Hepatocyte (in vitro differentiated cells): ENCODE measurements around the gene MAPK14.

Source experiments
- EZH2 ChIP-seq: fragments of 200-600 bp; sonication (generic); IDR thresholded peaks from 2 replicates; pipeline ENCODE4 v1.6.1; 2016; ENCODE audit warnings: antibody characterized with exemption, mild to moderate bottlenecking, borderline replicate concordance
- TF ChIP-seq, protein P1 (sequence below): fragments of 200-600 bp; sonication (generic); IDR thresholded peaks from 2 replicates; pipeline ENCODE4 v1.5.1; 2016; ENCODE audit warnings: antibody characterized with exemption, mild to moderate bottlenecking; ENCODE audit not compliant: poor library complexity

DNA sequence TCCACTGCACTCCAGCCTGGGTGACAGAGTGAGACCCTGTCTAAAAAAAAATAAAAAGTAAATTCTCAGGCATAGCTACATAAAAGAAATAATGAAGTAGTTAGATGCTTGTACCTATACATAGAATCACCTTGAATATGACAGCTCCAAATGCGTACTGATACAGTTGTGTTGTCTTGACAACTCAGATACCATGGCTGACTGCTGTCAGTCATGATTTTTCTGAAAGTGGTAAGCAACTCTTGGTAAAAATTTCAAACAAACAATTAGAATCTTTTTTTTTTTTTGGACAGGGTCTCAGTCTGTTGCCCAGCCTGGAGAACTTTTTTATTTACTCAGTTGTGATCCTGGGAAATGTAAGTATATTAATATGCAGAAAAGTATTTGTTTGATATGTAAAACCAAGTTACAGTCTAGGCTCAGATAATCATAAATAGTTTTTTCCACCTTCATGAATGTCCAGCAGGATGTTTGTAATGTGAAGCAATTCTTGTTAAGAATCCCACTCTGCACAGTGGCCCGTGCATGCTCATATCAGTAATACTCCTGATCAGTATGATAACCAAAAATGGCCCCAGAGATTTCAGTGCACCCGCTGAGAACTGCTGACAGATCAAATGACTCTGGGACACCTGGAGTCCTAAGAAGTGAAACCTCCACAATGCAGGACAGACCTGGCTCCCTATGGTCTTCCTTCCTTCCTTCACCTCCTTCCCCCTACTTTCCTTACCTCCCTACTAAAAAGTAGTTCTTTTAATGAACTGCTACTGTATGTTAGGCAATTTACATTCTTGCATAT lies 88.7 kb downstream of the MAPK14 start:
- TF ChIP-seq, protein P1, sequence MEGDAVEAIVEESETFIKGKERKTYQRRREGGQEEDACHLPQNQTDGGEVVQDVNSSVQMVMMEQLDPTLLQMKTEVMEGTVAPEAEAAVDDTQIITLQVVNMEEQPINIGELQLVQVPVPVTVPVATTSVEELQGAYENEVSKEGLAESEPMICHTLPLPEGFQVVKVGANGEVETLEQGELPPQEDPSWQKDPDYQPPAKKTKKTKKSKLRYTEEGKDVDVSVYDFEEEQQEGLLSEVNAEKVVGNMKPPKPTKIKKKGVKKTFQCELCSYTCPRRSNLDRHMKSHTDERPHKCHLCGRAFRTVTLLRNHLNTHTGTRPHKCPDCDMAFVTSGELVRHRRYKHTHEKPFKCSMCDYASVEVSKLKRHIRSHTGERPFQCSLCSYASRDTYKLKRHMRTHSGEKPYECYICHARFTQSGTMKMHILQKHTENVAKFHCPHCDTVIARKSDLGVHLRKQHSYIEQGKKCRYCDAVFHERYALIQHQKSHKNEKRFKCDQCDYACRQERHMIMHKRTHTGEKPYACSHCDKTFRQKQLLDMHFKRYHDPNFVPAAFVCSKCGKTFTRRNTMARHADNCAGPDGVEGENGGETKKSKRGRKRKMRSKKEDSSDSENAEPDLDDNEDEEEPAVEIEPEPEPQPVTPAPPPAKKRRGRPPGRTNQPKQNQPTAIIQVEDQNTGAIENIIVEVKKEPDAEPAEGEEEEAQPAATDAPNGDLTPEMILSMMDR: no peak
- TF ChIP-seq EZH2: no peak
